GM18499 (cell line): ENCODE measurements around the gene SH3TC2.

Source experiments
- ATAC-seq: cut with Tn5 transposase; IDR thresholded peaks from one replicate; pipeline ENCODE4 v1.9.1; 2021; ENCODE audit warnings: moderate number of reproducible peaks; ENCODE audit not compliant: insufficient read depth, unreplicated experiment

SH3TC2 gene

DNA sequence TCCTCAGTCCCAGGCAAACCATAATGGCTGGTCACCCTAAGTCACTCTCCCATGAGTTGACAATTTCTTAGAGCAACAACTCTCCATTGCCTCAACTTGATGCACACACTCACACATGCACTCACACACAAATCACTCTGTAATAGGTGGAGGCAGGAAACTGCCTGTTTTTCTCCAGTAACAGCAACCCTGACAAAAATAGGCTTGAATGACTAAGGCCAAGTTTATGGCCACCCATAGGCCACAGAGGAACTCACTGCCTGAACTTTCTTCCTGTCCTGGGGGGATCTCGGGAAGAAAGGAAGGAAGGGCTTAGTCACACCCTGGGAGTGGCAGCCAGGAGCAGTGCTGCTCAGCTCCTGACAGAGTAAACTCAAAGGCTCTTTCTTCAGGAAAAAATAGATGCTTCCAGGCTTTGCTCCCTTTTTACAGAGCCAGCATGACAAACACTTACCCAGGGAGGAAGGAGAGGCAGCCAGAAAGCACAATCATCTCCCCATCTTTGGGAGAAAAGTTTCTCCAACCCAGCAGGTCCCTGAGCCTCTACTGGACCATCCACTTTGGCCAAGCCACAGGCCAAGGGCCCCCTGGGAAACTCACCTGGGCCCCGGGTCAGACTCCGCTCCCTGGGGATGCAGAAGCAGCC lies 368 bp downstream of the SH3TC2 start:
- no peak for ATAC-seq

GRCh38 chr5:149061341-149061740 lies 1.5 kb downstream of the SH3TC2 start:
- ATAC-seq, result no peak

- ATAC-seq, result no peak
These were observed 2.5 kb downstream of the SH3TC2 start for GRCh38 chr5:149060325-149060724.

- ATAC-seq, result no peak
These were observed 6.2 kb downstream of the SH3TC2 start for GRCh38 chr5:149056616-149057165.

DNA sequence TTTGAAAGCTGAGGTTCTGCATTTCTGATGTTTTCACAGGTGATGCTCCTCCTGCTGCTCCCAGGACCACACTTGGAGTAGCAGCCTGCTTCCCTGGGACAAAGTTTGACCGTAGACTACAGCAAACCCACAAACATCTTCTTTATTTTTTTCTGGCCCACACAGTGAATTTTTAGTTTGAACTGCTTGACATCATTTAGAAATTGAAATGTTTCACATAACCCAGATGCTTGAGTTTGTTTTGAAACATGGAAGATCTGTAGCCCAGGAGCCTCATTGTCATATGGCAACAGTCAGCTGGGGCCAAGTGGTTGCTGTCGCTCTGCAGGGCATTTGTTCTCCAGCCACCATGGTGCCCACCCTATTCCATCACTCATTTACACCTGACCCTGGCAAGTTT lies 8.4 kb downstream of the SH3TC2 start:
- no peak for ATAC-seq

GRCh38 chr5:149053072-149053695 lies 9.7 kb downstream of the SH3TC2 start:
- ATAC-seq, result no peak

DNA sequence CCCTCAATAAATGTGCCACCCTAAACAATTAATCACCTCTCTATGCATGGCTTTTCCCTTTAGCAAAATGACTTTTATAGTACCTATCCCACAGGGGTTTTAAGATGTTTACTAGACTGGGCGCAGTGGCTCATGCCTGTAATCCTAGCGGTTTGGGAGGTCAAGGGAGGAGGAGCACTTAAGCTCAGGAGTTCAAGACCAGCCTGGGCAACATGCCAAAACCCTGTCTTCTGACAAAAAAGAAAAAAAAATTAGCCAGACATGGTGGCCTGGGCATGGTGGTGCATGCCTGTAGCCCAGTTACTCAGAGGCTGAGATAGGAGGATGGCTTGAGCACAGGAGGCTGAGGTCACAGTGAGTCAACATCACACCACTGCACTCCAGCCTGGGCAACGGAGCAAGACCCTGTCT lies 13.5 kb downstream of the SH3TC2 start:
- ATAC-seq, result no peak

- ATAC-seq, result no peak
These were observed 14.1 kb downstream of the SH3TC2 start for GRCh38 chr5:149048811-149049210.

GRCh38 chr5:149047462-149047861 lies 15.4 kb downstream of the SH3TC2 start:
- ATAC-seq, result no peak

- ATAC-seq, result no peak
These were observed 16.5 kb downstream of the SH3TC2 start for GRCh38 chr5:149046196-149046829.

GRCh38 chr5:149045089-149045460 lies 17.8 kb downstream of the SH3TC2 start:
- ATAC-seq, result no peak

DNA sequence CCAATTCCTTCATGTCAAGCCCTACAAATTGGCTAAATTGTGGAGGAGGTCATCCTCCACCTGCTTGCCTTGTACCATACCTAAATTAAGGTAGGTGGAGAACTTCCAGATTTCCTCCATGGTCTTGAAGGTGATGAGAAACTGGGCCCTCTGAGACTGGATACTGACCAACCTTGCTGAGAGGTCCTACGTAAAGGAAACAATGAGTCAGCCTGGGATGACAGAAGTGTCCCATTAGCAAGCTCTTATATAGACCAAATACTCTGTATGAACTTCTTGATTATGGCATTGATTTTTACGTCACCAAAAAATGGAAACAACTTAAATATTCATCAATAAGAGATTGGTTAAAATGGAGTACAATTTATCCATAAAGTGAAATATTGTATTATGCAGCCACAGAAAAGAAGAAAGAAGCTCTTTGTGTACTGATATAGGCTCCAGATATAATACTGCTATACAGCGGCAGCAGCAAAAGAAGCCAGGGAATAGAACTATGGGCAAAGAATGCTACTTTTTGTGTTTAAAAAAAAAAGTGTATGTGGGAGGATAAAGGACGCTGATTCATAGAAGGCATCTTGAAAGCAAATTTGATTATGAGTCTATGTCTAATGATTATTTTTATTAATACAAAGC lies 18.3 kb downstream of the SH3TC2 start:
- ATAC-seq, result no peak

DNA sequence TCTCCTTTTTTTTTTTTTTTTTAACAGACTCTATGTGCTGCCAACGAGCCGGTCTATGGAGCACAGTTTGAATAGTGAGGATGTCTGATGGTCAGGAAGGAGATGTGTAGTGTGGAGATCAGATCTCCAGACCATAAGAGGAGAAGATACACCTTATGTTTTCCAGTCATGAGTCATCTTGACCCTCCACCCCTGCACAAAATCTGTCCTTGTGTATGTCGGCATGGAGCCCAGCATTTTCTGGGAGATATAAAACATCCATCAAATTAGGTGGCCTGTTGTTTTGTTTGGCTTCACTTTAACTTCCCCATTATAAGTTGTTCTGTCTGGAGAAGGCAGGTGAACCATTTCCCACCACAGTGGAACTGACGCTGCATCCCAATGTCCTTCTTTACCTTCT lies 19.2 kb downstream of the SH3TC2 start:
- ATAC-seq, result no peak

GRCh38 chr5:149042865-149043264 lies 20.0 kb downstream of the SH3TC2 start:
- ATAC-seq, result no peak

DNA sequence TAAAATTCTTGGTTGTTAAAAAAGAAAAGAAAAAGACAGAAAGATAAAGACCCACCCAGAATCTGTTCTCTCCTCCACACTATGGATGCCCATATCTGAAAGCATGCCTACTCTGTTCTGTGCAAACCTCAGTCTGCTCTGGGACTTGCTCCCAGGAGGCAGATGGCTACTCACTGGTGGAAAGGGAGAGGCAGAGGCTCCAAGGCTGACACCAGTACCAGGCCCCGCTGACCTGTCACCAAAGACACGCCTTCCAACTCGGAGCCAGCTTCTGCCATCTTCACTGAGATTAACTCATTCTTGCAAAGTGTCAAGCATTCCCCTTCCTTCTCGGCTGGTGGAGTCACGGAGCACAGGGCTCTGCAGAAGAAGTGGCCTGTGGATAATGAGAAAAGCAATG lies 21.6 kb downstream of the SH3TC2 start:
- no peak for ATAC-seq

GRCh38 chr5:149040421-149040820 lies 22.4 kb downstream of the SH3TC2 start:
- ATAC-seq, result no peak

DNA sequence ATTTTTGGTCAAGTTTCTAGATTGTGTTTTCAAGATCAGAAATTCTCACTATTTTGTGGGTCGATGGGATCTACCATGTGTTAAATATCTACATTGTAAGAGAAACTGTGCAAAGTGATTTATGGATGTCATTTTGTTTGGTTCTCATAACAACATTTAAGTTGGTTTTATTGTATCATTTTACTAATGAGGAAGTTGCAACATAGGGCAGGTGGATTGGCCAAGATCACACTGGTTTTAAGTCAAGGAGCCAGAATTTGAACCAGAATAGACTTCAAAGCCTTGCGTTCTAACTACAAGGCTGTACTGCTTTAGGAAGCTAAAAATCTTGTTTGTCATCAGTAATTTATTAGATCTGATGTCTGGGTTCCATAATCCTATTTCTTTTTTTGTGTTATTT lies 23.4 kb downstream of the SH3TC2 start:
- no peak for ATAC-seq

GRCh38 chr5:149038336-149039080 lies 24.4 kb downstream of the SH3TC2 start:
- ATAC-seq, result no peak

GRCh38 chr5:149037817-149038216 lies 25.0 kb downstream of the SH3TC2 start:
- ATAC-seq, result no peak

- no peak for ATAC-seq
These were observed 25.9 kb downstream of the SH3TC2 start for GRCh38 chr5:149036970-149037369.
